HEK293 (cell line): ENCODE results near the gene PRPF40B.

Experiments used
- CTCF ChIA-PET: fragments of 350-600 bp; formaldehyde crosslinking; extraction: SDS; loops from one replicate; lab custom pipeline; 2021; ENCODE audit warnings: antibody characterized with exemption; lab: Yijun Ruan, JAX
- POLR2A ChIA-PET: fragments of 300-600 bp; formaldehyde crosslinking; extraction: SDS; loops from one replicate; lab custom pipeline; 2020; ENCODE audit warnings: antibody characterized with exemption, inconsistent platforms; lab: Yijun Ruan, JAX
- H3K27ac ChIP-seq: fragments of 200-500 bp; sonication (Bioruptor generic); 2 replicates; pipeline ENCODE4 v1.5.1; 2014; ENCODE audit warnings: low read depth, low read length, control low read depth, inconsistent platforms; ENCODE audit errors: extremely low read depth
- H3K36me3 ChIP-seq, 2 experiments: fragments of 200-500 bp in 1 of 2; sonication (Bioruptor generic) in 1 of 2; 1 replicate in 1 of 2; 2 replicates in 1 of 2; pipeline ENCODE4 v1.5.1; 2014 to 2017; ENCODE audit warnings: inconsistent platforms in 2 of 2, low read length in 2 of 2; ENCODE audit not compliant: control insufficient read depth in 2 of 2, insufficient read depth in 1 of 2
- H3K4me1 ChIP-seq: fragments of 200-500 bp; sonication (Bioruptor generic); 2 replicates; pipeline ENCODE4 v1.5.1; 2014; ENCODE audit warnings: mild to moderate bottlenecking, low read length, inconsistent platforms; ENCODE audit not compliant: control insufficient read depth, insufficient read depth
- H3K4me3 ChIP-seq: 2 replicates; pipeline ENCODE4 v1.5.1; 2011; ENCODE audit warnings: low read depth, mild to moderate bottlenecking, control low read depth, low read length, moderate library complexity
- H3K9me3 ChIP-seq: fragments of 200-500 bp; sonication (Bioruptor generic); 2 replicates; pipeline ENCODE4 v1.5.1; 2014; ENCODE audit warnings: low read depth, low read length, inconsistent platforms; ENCODE audit not compliant: control insufficient read depth, insufficient read depth
- MEIS1 ChIP-seq: sonication (generic); formaldehyde crosslinking; IDR thresholded peaks from 2 replicates; pipeline ENCODE4 v1.8.1; 2022; ENCODE audit warnings: missing genetic modification reagents, mild to moderate bottlenecking, borderline replicate concordance
- MZF1 ChIP-seq: fragments of 450-650 bp; formaldehyde crosslinking; IDR thresholded peaks from 2 replicates; pipeline ENCODE4 v1.5.1; 2017; ENCODE audit warnings: missing biosample characterization, missing genetic modification characterization, borderline replicate concordance
- PRDM1 ChIP-seq: fragments of 450-650 bp; formaldehyde crosslinking; IDR thresholded peaks from 2 replicates; pipeline ENCODE4; 2016; ENCODE audit warnings: missing biosample characterization, missing genetic modification characterization
- PRDM4 ChIP-seq: fragments of 450-650 bp; formaldehyde crosslinking; IDR thresholded peaks from 2 replicates; pipeline ENCODE4 v1.5.1; 2017; ENCODE audit warnings: missing biosample characterization, missing genetic modification characterization
- YY1 ChIP-seq: fragments of 450-650 bp; formaldehyde crosslinking; IDR thresholded peaks from 2 replicates; pipeline ENCODE4 v1.5.1; 2018; ENCODE audit warnings: missing biosample characterization, missing genetic modification characterization
- ZBTB49 ChIP-seq: fragments of 450-650 bp; formaldehyde crosslinking; IDR thresholded peaks from 2 replicates; pipeline ENCODE4 v1.5.1; 2016; ENCODE audit warnings: missing biosample characterization, missing genetic modification characterization, low read depth
- ZNF121 ChIP-seq: fragments of 450-650 bp; formaldehyde crosslinking; IDR thresholded peaks from 2 replicates; pipeline ENCODE4 v1.5.1; 2016; ENCODE audit warnings: missing biosample characterization, missing genetic modification characterization
- ZNF155 ChIP-seq: fragments of 450-650 bp; formaldehyde crosslinking; IDR thresholded peaks from 2 replicates; pipeline ENCODE4 v1.5.1; 2016; ENCODE audit warnings: missing biosample characterization, missing genetic modification characterization
- ZNF184 ChIP-seq: fragments of 450-650 bp; IDR thresholded peaks from 2 replicates; pipeline ENCODE4 v1.5.1; 2018; ENCODE audit warnings: missing biosample characterization, mild to moderate bottlenecking, missing genetic modification characterization
- ZNF214 ChIP-seq: fragments of 450-650 bp; formaldehyde crosslinking; IDR thresholded peaks from 2 replicates; pipeline ENCODE4 v1.5.1; 2017; ENCODE audit warnings: missing biosample characterization, mild to moderate bottlenecking, missing genetic modification characterization, borderline replicate concordance
- ZNF23 ChIP-seq: fragments of 450-650 bp; formaldehyde crosslinking; IDR thresholded peaks from 2 replicates; pipeline ENCODE4 v1.5.1; 2016; ENCODE audit warnings: missing biosample characterization, missing genetic modification characterization, borderline replicate concordance
- ZNF335 ChIP-seq: fragments of 450-650 bp; formaldehyde crosslinking; conservative IDR thresholded peaks from 2 replicates; pipeline ENCODE4 v1.5.1; 2016; ENCODE audit warnings: missing biosample characterization, missing genetic modification characterization
- ZNF391 ChIP-seq: fragments of 450-650 bp; formaldehyde crosslinking; IDR thresholded peaks from 2 replicates; pipeline ENCODE4 v1.5.1; 2016; ENCODE audit warnings: low read depth, missing biosample characterization, missing genetic modification characterization, borderline replicate concordance
- ZNF416 ChIP-seq: fragments of 450-650 bp; formaldehyde crosslinking; IDR thresholded peaks from 2 replicates; pipeline ENCODE4 v1.5.1; 2016; ENCODE audit warnings: missing biosample characterization, missing genetic modification characterization
- ZNF488 ChIP-seq: fragments of 450-650 bp; formaldehyde crosslinking; IDR thresholded peaks from 2 replicates; pipeline ENCODE4 v1.5.1; 2016; ENCODE audit warnings: missing biosample characterization, missing genetic modification characterization
- ZNF600 ChIP-seq: fragments of 450-650 bp; formaldehyde crosslinking; IDR thresholded peaks from 2 replicates; pipeline ENCODE4 v1.5.1; 2016; ENCODE audit warnings: missing biosample characterization, missing genetic modification characterization
- ZNF624 ChIP-seq: fragments of 450-650 bp; formaldehyde crosslinking; IDR thresholded peaks from 2 replicates; pipeline ENCODE4 v1.5.1; 2017; ENCODE audit warnings: missing biosample characterization, missing genetic modification characterization
- ZNF701 ChIP-seq: fragments of 450-650 bp; formaldehyde crosslinking; IDR thresholded peaks from 2 replicates; pipeline ENCODE4 v1.5.1; 2016; ENCODE audit warnings: missing biosample characterization, missing genetic modification characterization

PRPF40B gene

GRCh38 chr12:49612210-49612609 is 11.2 kb upstream of the PRPF40B start:
- ChIA-PET CTCF (interaction anchor here (0.6 to 0.7 kb wide), 2 partner anchors 31 to 759 kb away, joined by 3 read pairs; no protein-coding TSS in a partner anchor), POLR2A (interaction anchor here (0.6 kb wide), 2 partner anchors 10 to 347 kb away, joined by 3 to 4 read pairs; no protein-coding TSS in a partner anchor)
- Histone ChIP-seq H3K9me3 (no peaks in the 10 kb centered on the region), H3K4me3 (no peak overlapping the region), H3K36me3 (no peaks in the 10 kb centered on the region), H3K27ac (no peak overlapping the region), H3K4me1 (no peaks in the 10 kb centered on the region)
- TF ChIP-seq ZNF488 (tag by site-specific recombination) (no peak), ZNF391 (tag by site-specific recombination) (no peak), ZNF624 (no peak), MZF1 (tag by site-specific recombination) (no peak)

GRCh38 chr12:49615725-49616124 is 7.6 kb upstream of the PRPF40B start:
- H3K4me3 ChIP-seq = no peak overlapping the region
- ChIA-PET CTCF (interaction anchor here (1.0 kb wide), 1 partner anchor 8 kb away, joined by 4 read pairs; the partner anchor contains the start of gene PRPF40B), POLR2A (no interaction called here)
- H3K36me3 ChIP-seq = no peaks in the 10 kb centered on the region
- no peak for TF ChIP-seq ZNF416 (tag by site-specific recombination)
- TF ChIP-seq ZBTB49 (tag by site-specific recombination) = no peak
- peak; percentile 100 for TF ChIP-seq ZNF184 (tag by site-specific recombination)
- no peak for TF ChIP-seq ZNF121 (tag by site-specific recombination)
- no peak for TF ChIP-seq MEIS1
- H3K27ac ChIP-seq = no peak overlapping the region
- H3K4me1 ChIP-seq = no peaks in the 10 kb centered on the region
- H3K9me3 ChIP-seq = no peaks in the 10 kb centered on the region

- no peak overlapping the region for H3K27ac ChIP-seq
- ChIA-PET CTCF (interaction anchor here (0.7 kb wide), 1 partner anchor 67 kb away, joined by 3 read pairs; no protein-coding TSS in a partner anchor), POLR2A (no interaction called here)
- no peaks in the 10 kb centered on the region for H3K36me3 ChIP-seq
- H3K4me3 ChIP-seq = no peak overlapping the region
- TF ChIP-seq ZNF23 (tag by site-specific recombination) = no peak
- no peak for TF ChIP-seq ZNF701 (tag by site-specific recombination)
- no peak for TF ChIP-seq ZNF214 (tag by site-specific recombination)
- no peak for TF ChIP-seq PRDM4 (tag by site-specific recombination)
- TF ChIP-seq ZNF155 (tag by site-specific recombination) = no peak
- no peak for TF ChIP-seq ZNF335 (tag by site-specific recombination)
- no peak for TF ChIP-seq ZNF600
- no peak for TF ChIP-seq PRDM1 (tag by site-specific recombination)
- TF ChIP-seq YY1 (tag by site-specific recombination) = no peak
- no peaks in the 10 kb centered on the region for H3K9me3 ChIP-seq
- no peaks in the 10 kb centered on the region for H3K4me1 ChIP-seq
These were observed 6.7 kb upstream of the PRPF40B start for GRCh38 chr12:49616533-49617219.
